Neural cell (in vitro differentiated cells): ENCODE results near the gene RUFY4. TPM values are rescaled to one million over a fixed set of nuclear protein-coding genes. Genes with fewer than 3 reads are reported as not detected.

Source experiments
- H2AFZ ChIP-seq: fragments of 200-600, 300-800 bp; sonication (generic), shearing (Covaris generic); 2 replicates; pipeline ENCODE4 v1.6.0; 2014; ENCODE audit warnings: low read depth, mild to moderate bottlenecking, antibody characterized with exemption, low read length, moderate library complexity
- H3F3A ChIP-seq: fragments of 200-600 bp; shearing (Covaris generic); 2 replicates; pipeline ENCODE4 v1.6.1; 2016; ENCODE audit warnings: mild to moderate bottlenecking, moderate library complexity, mixed read lengths, antibody characterized with exemption, low read length; ENCODE audit not compliant: insufficient read depth, poor library complexity, severe bottlenecking
- H3K27ac ChIP-seq: fragments of 200-600, 300-800 bp; sonication (generic), shearing (Covaris generic); 2 replicates; pipeline ENCODE4 v1.5.1; 2014; ENCODE audit warnings: mild to moderate bottlenecking, low read length, moderate library complexity
- H3K27me3 ChIP-seq: fragments of 300-800, 200-600 bp; sonication (generic), shearing (Covaris generic); 2 replicates; pipeline ENCODE4 v1.6.0; 2014; ENCODE audit warnings: mild to moderate bottlenecking, low read depth, low read length, moderate library complexity; ENCODE audit not compliant: insufficient read depth
- H3K36me3 ChIP-seq: fragments of 300-800, 200-600 bp; sonication (generic), shearing (Covaris generic); 2 replicates; pipeline ENCODE4 v1.5.1; 2014; ENCODE audit warnings: mild to moderate bottlenecking, antibody characterized with exemption, low read length, moderate library complexity; ENCODE audit not compliant: insufficient read depth
- H3K4me2 ChIP-seq: fragments of 300-800, 200-600 bp; sonication (generic), shearing (Covaris generic); 2 replicates; pipeline ENCODE4 v1.6.0; 2014; ENCODE audit warnings: mild to moderate bottlenecking, low read length
- H3K4me3 ChIP-seq: fragments of 300-800, 200-600 bp; sonication (generic), shearing (Covaris generic); 2 replicates; pipeline ENCODE4 v1.5.1; 2014; ENCODE audit warnings: mild to moderate bottlenecking, low read length, moderate library complexity
- H3K79me2 ChIP-seq: fragments of 200-600 bp; shearing (Covaris generic); replicated peaks from 2 replicates; pipeline ENCODE4 v1.6.0; 2014; ENCODE audit warnings: mild to moderate bottlenecking, low read length, moderate library complexity; ENCODE audit not compliant: insufficient read depth
- H3K9ac ChIP-seq: fragments of 300-800, 200-600 bp; sonication (generic), shearing (Covaris generic); 2 replicates; pipeline ENCODE4 v1.6.1; 2016; ENCODE audit warnings: mild to moderate bottlenecking, low read length, mixed read lengths
- H3K9me2 ChIP-seq: fragments of 200-600 bp; shearing (Covaris generic); 2 replicates; pipeline ENCODE4 v1.6.1; 2016; ENCODE audit warnings: mild to moderate bottlenecking, low read length, mixed read lengths; ENCODE audit not compliant: insufficient read depth
- H3K9me3 ChIP-seq: fragments of 200-600, 300-800 bp; sonication (generic), shearing (Covaris generic); 2 replicates; pipeline ENCODE4 v1.6.1; 2016; ENCODE audit warnings: mild to moderate bottlenecking, mixed run types, low read length, moderate library complexity, mixed read lengths
- H4K20me1 ChIP-seq: fragments of 200-600 bp; shearing (Covaris generic); 2 replicates; pipeline ENCODE4 v1.6.1; 2016; ENCODE audit warnings: mild to moderate bottlenecking, mixed run types; ENCODE audit not compliant: insufficient read depth
- EP300 ChIP-seq: fragments of 450-650 bp; conservative IDR thresholded peaks from 2 replicates; pipeline ENCODE4 v1.6.1; 2014; ENCODE audit warnings: antibody characterized with exemption, mild to moderate bottlenecking, moderate library complexity; ENCODE audit not compliant: poor library complexity, severe bottlenecking
- EZH2 ChIP-seq: fragments of 200-600, 300-800 bp; shearing (Covaris generic), sonication (generic); IDR thresholded peaks from 2 replicates; pipeline ENCODE4 v1.6.1; 2014; ENCODE audit warnings: antibody characterized with exemption, low read length, borderline replicate concordance, mild to moderate bottlenecking; ENCODE audit not compliant: insufficient read depth, poor library complexity, severe bottlenecking
- MXI1 ChIP-seq: fragments of 450-650 bp; conservative IDR thresholded peaks from 2 replicates; pipeline ENCODE4 v1.6.1; 2014; ENCODE audit warnings: antibody characterized with exemption, mild to moderate bottlenecking; ENCODE audit not compliant: poor library complexity, severe bottlenecking
- POLR2AphosphoS5 ChIP-seq: IDR thresholded peaks from 2 replicates; pipeline ENCODE4 v1.6.1; 2012
- RAD21 ChIP-seq: fragments of 450-650 bp; conservative IDR thresholded peaks from 2 replicates; pipeline ENCODE4 v1.6.1; 2014; ENCODE audit warnings: antibody characterized with exemption, mild to moderate bottlenecking, moderate library complexity
- SMC3 ChIP-seq: fragments of 450-650 bp; conservative IDR thresholded peaks from 2 replicates; pipeline ENCODE4 v1.6.1; 2014; ENCODE audit warnings: antibody characterized with exemption, mild to moderate bottlenecking, moderate library complexity; ENCODE audit not compliant: poor library complexity
- TAF1 ChIP-seq: IDR thresholded peaks from 2 replicates; pipeline ENCODE4 v1.6.1; 2012; ENCODE audit warnings: low read depth
- polyA plus RNA-seq: library from polyadenylated mRNA; depleted of rRNA; stranded (reverse); fragments of >200 nt; gene quantifications from 2 replicates; pipeline ENCODE4 v1.2.3, GENCODE V29; 2014
- TF ChIP-seq, protein P1 (sequence below): IDR thresholded peaks from 2 replicates; pipeline ENCODE4 v1.6.1; 2012; ENCODE audit warnings: borderline replicate concordance
- TF ChIP-seq, protein P2 (sequence below): fragments of 450-650 bp; IDR thresholded peaks from 2 replicates; pipeline ENCODE4 v1.5.1; 2014; ENCODE audit warnings: antibody characterized with exemption, mild to moderate bottlenecking, moderate library complexity; ENCODE audit not compliant: poor library complexity, severe bottlenecking

Gene RUFY4
- polyA plus RNA-seq, 1 donor from 2014 or later: not detected

DNA sequence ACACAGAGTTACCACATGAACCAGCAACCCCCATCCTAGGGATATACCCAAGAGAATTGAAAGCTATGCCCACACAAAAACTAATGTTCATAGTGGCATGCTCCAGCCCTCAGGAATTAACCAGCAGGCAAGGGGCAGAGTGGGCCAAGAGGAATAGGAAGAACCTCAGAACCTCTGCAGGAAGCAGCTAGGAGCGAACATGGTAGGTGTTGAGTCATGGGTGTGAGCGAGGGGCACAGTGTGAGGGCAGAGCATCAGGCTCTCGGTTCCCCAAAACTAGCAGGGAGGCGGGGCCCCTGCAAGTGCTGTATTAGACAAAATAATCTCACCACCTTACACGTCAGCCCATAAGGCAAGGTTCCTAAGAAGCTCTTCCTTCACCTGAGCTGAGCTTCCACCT, 5.6 kb upstream of the RUFY4 start:
- H3K36me3 ChIP-seq: no peaks in the 10 kb centered on the region
- H3K9me3 ChIP-seq: no peaks in the 10 kb centered on the region
- H3K27ac ChIP-seq: no peak overlapping the region
- no peak overlapping the region for H3K4me2 ChIP-seq
- no peaks in the 10 kb centered on the region for H3K79me2 ChIP-seq
- H3F3A ChIP-seq: no peaks in the 10 kb centered on the region
- no peaks in the 10 kb centered on the region for H3K9me2 ChIP-seq
- H3K27me3 ChIP-seq: no peaks in the 10 kb centered on the region
- H3K4me3 ChIP-seq: no peak overlapping the region
- TF ChIP-seq, protein P1, sequence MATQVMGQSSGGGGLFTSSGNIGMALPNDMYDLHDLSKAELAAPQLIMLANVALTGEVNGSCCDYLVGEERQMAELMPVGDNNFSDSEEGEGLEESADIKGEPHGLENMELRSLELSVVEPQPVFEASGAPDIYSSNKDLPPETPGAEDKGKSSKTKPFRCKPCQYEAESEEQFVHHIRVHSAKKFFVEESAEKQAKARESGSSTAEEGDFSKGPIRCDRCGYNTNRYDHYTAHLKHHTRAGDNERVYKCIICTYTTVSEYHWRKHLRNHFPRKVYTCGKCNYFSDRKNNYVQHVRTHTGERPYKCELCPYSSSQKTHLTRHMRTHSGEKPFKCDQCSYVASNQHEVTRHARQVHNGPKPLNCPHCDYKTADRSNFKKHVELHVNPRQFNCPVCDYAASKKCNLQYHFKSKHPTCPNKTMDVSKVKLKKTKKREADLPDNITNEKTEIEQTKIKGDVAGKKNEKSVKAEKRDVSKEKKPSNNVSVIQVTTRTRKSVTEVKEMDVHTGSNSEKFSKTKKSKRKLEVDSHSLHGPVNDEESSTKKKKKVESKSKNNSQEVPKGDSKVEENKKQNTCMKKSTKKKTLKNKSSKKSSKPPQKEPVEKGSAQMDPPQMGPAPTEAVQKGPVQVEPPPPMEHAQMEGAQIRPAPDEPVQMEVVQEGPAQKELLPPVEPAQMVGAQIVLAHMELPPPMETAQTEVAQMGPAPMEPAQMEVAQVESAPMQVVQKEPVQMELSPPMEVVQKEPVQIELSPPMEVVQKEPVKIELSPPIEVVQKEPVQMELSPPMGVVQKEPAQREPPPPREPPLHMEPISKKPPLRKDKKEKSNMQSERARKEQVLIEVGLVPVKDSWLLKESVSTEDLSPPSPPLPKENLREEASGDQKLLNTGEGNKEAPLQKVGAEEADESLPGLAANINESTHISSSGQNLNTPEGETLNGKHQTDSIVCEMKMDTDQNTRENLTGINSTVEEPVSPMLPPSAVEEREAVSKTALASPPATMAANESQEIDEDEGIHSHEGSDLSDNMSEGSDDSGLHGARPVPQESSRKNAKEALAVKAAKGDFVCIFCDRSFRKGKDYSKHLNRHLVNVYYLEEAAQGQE: no peak
- TF ChIP-seq RAD21 (no peak), POLR2AphosphoS5 (no peak), TAF1 (no peak), EZH2 (no peak), MXI1 (no peak), EP300 (no peak), SMC3 (no peak)
- TF ChIP-seq, protein P2, sequence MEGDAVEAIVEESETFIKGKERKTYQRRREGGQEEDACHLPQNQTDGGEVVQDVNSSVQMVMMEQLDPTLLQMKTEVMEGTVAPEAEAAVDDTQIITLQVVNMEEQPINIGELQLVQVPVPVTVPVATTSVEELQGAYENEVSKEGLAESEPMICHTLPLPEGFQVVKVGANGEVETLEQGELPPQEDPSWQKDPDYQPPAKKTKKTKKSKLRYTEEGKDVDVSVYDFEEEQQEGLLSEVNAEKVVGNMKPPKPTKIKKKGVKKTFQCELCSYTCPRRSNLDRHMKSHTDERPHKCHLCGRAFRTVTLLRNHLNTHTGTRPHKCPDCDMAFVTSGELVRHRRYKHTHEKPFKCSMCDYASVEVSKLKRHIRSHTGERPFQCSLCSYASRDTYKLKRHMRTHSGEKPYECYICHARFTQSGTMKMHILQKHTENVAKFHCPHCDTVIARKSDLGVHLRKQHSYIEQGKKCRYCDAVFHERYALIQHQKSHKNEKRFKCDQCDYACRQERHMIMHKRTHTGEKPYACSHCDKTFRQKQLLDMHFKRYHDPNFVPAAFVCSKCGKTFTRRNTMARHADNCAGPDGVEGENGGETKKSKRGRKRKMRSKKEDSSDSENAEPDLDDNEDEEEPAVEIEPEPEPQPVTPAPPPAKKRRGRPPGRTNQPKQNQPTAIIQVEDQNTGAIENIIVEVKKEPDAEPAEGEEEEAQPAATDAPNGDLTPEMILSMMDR: no peak
- no peaks in the 10 kb centered on the region for H4K20me1 ChIP-seq
- no peak overlapping the region for H2AFZ ChIP-seq
- no peak overlapping the region for H3K9ac ChIP-seq

GRCh38 chr2:218063896-218064295, 5.2 kb upstream of the RUFY4 start:
- Histone ChIP-seq H3K79me2 (no peaks in the 10 kb centered on the region), H2AFZ (no peak overlapping the region), H3F3A (no peaks in the 10 kb centered on the region), H3K27ac (no peak overlapping the region), H3K4me3 (no peak overlapping the region), H3K4me2 (no peak overlapping the region), H3K36me3 (no peaks in the 10 kb centered on the region), H3K9me3 (no peaks in the 10 kb centered on the region), H3K9me2 (no peaks in the 10 kb centered on the region), H3K27me3 (no peaks in the 10 kb centered on the region), H4K20me1 (no peaks in the 10 kb centered on the region), H3K9ac (no peak overlapping the region)
- TF ChIP-seq TAF1 (no peak), EP300 (no peak), SMC3 (no peak), RAD21 (no peak), MXI1 (no peak), POLR2AphosphoS5 (no peak), EZH2 (no peak)
- TF ChIP-seq, protein P2: no peak
- TF ChIP-seq, protein P1: no peak
